ENCODE results near the gene SLU7.
A peak's percentile ranks its signal among the peaks of the same experiment; 100 is the strongest.

The SLU7 gene

DNA sequence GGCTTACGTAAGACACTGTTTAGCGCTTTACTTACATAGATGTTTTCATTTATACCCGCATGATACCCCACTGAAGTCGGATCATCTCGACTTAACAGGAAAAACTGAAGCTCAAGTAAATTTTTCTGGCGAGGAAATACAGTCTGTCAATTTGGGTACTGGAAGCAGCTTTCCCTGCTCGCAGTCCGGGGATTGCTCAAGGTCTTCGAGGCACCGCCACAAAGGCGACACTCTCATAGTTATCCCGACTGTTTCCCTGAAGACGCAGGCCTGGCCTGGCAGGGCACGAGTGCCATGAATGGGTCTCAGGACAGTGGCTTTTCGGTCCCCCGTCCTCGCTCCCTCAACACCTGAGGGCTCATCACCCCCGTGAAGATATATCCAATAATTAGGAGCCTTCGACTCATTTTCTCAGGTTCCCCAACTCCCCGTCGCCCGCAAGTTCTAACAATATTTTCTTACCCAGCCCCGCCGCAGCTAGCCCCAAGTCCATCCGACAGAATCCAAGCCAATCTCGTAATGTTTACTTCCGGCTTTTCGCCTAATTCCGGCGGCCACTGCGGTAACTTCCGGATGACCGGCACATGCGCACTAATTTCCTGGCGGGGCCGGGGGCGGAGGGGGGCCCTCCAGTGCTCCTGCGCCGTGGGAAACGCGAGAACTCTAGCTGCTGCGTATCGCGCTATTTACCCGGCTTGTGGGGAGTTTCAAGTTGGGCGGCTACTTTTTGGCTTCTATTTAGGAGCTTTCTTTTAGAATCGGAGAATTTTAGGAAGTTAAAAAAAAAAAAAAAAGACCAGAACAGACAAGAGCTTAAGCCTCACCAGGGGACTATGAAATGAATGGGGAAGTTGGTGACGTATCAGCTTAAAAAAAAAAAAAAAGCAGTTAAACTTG, at the start of gene SLU7:
SLU7 (minus strand) TSS at position 521 of the 897 bp plus-strand sequence. CDS start 3,787 bp downstream, outside the sequence.
- DNase-seq = peak; percentile 95

GRCh38 chr5:160468363-160468975, 49.6 kb upstream of the SLU7 start:
- no peak for DNase-seq

DNA sequence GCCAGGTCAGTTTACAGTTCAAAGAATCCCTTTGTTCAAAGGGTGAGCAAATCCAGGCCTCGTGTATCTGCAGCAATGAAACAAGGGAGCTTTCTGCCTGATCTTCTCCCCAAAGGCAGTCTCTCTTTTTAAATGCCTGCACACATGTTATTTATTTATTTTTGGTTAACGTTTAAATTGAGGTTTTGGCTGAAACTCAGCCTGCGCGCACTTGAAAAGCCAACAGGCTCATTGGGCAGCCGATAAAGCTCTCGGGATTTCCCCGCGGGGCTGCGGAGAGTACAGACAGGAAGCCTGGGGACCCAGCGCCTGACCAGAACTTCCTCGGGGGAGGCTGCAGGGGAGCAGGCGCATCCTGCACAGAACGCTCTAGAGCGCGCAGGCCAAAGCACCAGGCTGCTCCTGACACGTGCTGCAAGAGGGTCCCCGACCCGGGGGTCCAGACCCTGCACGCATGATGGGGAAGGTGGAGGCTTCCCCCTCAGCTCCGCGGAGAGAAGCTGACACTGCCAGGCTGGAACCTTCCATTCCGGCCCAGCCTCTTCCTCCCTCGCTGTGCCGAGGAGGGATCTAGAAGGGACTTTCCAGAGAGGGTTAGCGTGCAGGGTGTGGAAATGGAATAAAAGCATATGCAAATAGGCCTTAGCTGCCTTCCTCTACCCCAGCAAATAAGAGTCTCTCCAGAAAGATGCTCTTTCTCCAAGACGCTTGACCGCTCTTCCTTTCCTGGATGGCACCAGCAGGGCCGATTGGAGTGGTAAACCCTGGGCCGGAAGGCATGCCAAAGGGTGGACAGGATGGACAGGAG, 48.9 kb upstream of the SLU7 start:
- no peak for DNase-seq

- DNase-seq = no peak
These were observed 48.1 kb upstream of the SLU7 start for GRCh38 chr5:160466889-160467554.

- no peak for DNase-seq
These were observed 47.2 kb upstream of the SLU7 start for GRCh38 chr5:160466116-160466515.

DNA sequence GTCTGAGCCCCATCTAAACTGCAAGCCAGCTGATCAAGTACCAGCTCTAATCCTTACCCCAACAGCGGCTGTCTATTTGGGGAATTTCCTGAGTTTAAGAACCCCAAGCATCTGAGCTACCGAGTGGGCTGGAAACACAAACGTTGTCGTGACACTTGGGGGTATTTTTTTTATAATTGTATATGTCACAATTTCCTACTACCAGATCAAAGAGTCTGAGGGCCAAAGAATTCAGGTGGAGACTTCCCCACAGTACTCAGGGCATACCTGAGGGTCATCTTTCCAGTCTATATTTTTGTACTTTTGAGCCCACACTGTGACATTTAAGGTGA, 45.6 kb upstream of the SLU7 start:
- no peak for DNase-seq

DNA sequence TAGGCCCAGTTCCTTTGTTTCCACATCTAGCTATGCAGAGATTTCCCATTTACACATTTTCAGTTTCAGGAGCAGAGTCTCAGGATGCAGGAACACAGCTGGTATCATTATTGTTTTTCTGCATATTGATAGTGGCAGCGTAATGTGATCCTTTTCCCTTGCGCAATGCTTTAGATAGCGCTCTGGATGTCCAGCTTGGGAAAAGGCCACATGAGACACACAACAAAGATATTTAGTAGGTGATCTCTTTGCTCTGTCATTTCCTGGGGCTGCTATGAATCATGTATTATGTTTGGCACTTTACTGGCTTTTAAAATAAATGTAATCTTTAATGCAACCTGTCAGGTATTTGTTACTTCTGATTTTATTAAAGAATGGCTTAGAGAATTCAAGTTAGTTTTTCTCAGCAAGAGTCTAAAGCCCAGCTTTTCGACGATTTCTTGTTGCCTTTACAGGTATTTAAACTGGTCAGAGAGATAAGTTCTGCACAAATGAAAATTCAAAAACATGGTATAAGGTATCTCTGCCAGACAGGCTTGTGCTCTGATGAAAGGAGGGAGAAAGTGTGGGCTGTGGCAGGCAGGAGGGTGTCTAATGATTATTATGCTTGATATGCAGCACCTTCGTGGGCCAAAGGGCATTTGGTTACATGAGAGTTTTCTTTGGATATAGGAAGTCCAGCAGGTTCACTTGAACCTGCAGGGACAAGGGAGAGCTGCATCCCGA, 45.0 kb upstream of the SLU7 start:
- DNase-seq = no peak

DNA sequence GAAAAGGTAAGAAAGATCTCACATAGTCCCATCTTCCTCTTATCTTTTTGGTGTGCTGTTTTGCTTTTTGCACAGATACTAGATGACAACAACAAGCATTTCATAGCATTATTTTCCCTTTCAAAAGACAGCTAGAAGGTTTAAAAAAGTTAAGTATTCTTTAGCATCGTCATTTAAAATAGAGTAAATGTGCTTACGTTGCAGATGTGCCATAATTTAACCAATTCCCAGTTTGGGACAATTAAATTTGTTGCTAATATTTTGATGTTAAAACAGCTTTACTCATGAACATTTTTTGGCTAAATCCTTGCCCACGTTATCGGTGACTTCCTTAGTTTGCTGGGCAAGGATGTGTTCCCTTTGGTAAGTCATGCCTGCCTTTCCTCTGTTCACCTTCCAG, 44.3 kb upstream of the SLU7 start:
- no peak for DNase-seq

- no peak for DNase-seq
These were observed 43.3 kb upstream of the SLU7 start for GRCh38 chr5:160462167-160462566.

GRCh38 chr5:160461378-160461777, 42.5 kb upstream of the SLU7 start:
- DNase-seq = no peak

DNA sequence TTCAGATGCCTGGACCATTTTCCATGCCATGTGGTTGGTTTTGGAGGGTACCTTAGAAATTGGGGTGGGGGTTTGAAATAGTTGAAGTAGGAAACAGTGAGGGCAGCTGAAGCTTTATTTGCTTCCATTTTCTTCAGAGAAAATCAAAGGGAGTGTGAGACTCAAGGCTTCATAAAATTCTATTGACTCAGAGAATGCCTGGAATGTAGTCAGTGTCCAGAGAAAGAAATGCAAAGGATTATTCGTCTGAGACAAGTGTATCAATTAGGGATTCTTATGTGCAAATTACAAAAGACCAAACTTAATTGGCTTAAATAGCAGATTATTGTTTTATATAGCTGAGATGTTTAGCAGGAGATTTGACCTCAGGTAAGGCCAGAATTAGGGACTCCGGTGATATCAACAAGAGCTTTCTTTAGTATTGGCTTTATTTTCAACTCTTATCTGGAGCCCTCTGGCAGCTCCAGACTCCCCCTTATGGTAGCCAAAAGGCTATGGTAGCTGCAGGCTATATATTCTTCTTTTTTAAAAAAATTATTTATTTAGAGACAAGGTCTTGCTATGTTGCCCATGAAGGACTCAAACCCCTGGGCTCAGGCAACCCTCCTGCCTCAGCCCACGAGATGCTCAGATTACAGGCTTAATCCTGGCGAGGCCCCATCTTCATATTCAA, 41.6 kb upstream of the SLU7 start:
- DNase-seq = peak; percentile 26

GRCh38 chr5:160458806-160459800, 40.2 kb upstream of the SLU7 start:
- no peak for DNase-seq

GRCh38 chr5:160457252-160457651, 38.4 kb upstream of the SLU7 start:
- no peak for DNase-seq

DNA sequence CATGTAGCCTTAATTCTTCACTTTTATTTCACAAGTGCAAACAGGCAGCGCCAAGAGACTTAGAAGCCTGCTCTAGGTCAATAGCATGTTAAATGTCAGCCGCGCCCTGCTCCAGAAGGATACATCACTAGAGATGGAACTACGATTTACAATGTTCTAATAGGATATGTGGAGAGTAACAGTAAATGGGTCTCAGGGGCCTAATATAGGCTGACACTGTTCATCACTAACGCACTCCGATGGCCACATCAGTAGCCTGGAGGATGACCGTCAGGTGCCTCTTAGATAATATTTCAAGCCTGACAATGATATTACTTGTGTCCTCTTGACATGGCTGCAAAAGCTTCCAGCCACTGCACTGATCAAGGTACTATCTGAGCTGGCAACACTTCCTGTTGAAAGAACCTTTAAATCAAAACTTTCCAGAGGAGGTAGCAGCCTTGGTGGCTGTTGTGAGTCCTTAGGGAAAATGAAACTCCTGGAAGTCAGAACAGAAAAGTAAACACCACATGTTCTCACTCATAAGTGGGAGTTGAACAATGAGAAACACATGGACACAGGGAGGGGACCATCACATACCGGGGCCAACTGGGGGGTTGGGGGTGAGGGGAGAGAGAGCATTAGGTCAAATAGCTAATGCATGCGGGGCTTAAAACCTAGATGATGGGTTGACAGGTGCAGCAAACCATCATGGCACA, 37.7 kb upstream of the SLU7 start:
- DNase-seq = no peak

DNA sequence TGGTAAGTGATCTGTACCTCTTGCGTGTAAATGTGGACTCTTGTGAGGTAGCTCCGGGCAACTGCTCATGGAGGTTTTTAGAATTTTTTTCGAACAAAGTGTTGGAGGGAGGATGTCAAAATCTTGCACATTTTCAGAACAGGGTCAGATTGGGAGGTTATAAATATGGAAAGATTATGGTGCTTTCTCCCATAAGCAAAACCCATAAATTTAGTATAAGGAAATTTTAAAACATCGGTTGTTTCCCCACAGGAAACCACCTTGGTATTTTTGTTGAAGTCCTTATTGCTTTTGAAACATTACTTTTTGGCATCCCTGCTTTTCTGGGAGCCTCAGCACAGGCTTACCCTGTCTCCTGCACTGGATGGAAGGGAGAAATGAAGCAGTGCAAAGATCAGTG, 36.7 kb upstream of the SLU7 start:
- DNase-seq = no peak

DNA sequence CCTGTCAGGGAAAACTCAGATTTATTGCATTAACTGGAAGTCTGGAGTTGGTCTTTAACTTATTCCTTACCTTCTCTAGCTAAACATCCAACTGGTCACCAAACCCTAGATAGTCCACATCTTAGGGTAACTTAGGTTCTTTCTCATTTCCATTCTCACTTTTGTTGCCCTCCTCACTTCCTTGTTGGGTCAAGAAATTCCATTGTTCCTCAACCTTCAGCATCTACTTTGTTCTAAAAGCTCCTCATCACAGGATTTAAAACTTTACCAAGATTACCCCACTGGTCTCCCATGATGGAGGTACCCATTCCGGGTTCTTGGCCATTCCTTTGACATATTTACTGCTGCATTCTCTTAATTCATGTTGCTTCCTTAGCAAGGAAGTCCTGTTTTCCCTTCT, 34.9 kb upstream of the SLU7 start:
- DNase-seq = no peak

- DNase-seq = no peak
These were observed 33.9 kb upstream of the SLU7 start for GRCh38 chr5:160452795-160453194.

DNA sequence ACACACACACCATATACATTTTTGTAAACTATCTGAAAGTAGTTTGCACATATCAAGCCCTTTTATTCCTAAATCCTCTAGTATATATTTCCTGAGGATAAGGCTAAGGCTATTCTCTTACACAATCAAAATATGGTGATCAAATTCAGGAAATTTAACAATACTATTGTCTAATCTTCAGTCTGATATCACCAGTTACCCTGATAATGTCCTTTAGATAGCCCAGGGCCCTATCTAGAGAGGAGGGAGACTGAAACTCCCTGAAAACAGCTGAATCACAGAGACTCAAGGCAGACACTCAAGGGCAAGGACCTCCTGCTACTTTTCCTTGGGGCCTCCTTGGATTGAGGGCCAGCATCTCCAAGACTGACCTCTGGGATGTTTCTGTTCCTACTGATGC, 33.2 kb upstream of the SLU7 start:
- no peak for DNase-seq

- no peak for DNase-seq
These were observed 32.4 kb upstream of the SLU7 start for GRCh38 chr5:160451281-160451680.
